H1 (cell line): ENCODE results near the gene NEURL4.

Source experiments
- ATF3 ChIP-seq: IDR thresholded peaks from 2 replicates; pipeline ENCODE4 v1.6.1; 2011; ENCODE audit warnings: low read depth, mild to moderate bottlenecking, low read length; ENCODE audit not compliant: insufficient read depth
- CTCF ChIP-seq, 3 experiments: IDR thresholded peaks; 1 replicate in 2 of 3; 2 replicates in 1 of 3; pipeline versions ENCODE4 v1.5.1 to v1.6.1; 2011; ENCODE audit warnings: low read length in 3 of 3, mild to moderate bottlenecking in 3 of 3, inconsistent platforms in 2 of 3, low read depth in 1 of 3, moderate library complexity in 1 of 3; ENCODE audit not compliant: insufficient read depth in 1 of 3; ENCODE audit errors: control extremely low read depth in 1 of 3
- EP300 ChIP-seq, 2 experiments: IDR thresholded peaks; 1 replicate in 1 of 2; 2 replicates in 1 of 2; pipeline ENCODE4 v1.6.1; 2011 to 2012; ENCODE audit warnings: low read depth in 2 of 2, low read length in 2 of 2, mild to moderate bottlenecking in 2 of 2, borderline replicate concordance in 1 of 2, inconsistent platforms in 1 of 2, moderate library complexity in 1 of 2
- HDAC2 ChIP-seq, 2 experiments: fragments of 300-600 bp in 1 of 2; sonication (generic) in 1 of 2; IDR thresholded peaks; 2 replicates each; pipeline ENCODE4 v1.6.1; 2011 to 2012; ENCODE audit warnings: low read depth in 2 of 2, low read length in 2 of 2, mild to moderate bottlenecking in 2 of 2, moderate library complexity in 2 of 2, borderline replicate concordance in 1 of 2, inconsistent platforms in 1 of 2
- PHF8 ChIP-seq: fragments of 200-600 bp; sonication (generic); conservative IDR thresholded peaks from 2 replicates; pipeline ENCODE4 v1.7.1; 2012; ENCODE audit warnings: low read depth, mild to moderate bottlenecking, inconsistent platforms, low read length, moderate library complexity
- POLR2A ChIP-seq, 2 experiments: IDR thresholded peaks; 1 replicate in 1 of 2; 2 replicates in 1 of 2; pipeline ENCODE4 v1.6.1; 2011; ENCODE audit warnings: low read depth in 2 of 2, low read length in 2 of 2, mild to moderate bottlenecking in 2 of 2; ENCODE audit errors: control extremely low read depth in 1 of 2
- POU5F1 ChIP-seq: IDR thresholded peaks from 2 replicates; pipeline ENCODE4 v1.6.1; 2011; ENCODE audit warnings: low read depth, mild to moderate bottlenecking, low read length, moderate library complexity
- USF2 ChIP-seq: IDR thresholded peaks from 2 replicates; pipeline ENCODE4 v1.6.1; 2011; ENCODE audit warnings: low read length, improper control_type of control experiment
- ZNF274 ChIP-seq: IDR thresholded peaks from 2 replicates; pipeline ENCODE4 v1.7.0; 2012; ENCODE audit warnings: low read length, borderline replicate concordance; ENCODE audit errors: extremely low read depth

- TF ChIP-seq CTCF (IDR thresholded peaks at IDR 0.05; ENCODE audit: control extremely low read depth in 1 of 3, insufficient read depth in 1 of 3, low read depth in 1 of 3, low read length in 3 of 3) = no peak
- peak; percentile 64 for TF ChIP-seq PHF8
- TF ChIP-seq POLR2A (IDR thresholded peaks at IDR 0.05; ENCODE audit: control extremely low read depth in 1 of 2, low read depth in 2 of 2, low read length in 2 of 2) = peak in 1 of 2 experiments; percentile 87; a peak in 2 of 3 replicates
- no peak for TF ChIP-seq POU5F1
- no peak; a peak in 1 of 4 replicates for TF ChIP-seq HDAC2 (IDR thresholded peaks at IDR 0.05; ENCODE audit: borderline replicate concordance in 1 of 2, low read depth in 2 of 2, low read length in 2 of 2)
- TF ChIP-seq ZNF274 = no peak
- TF ChIP-seq ATF3 = no peak
- TF ChIP-seq USF2 = no peak; the same call in 1 of the 2 replicates
- TF ChIP-seq EP300 (IDR thresholded peaks at IDR 0.05; ENCODE audit: borderline replicate concordance in 1 of 2, low read depth in 2 of 2, low read length in 2 of 2) = peak in 1 of 2 experiments; percentile 84; a peak in 1 of 3 replicates
Observed at GRCh38 chr17:7314719-7315569, 14.2 kb downstream of the NEURL4 start, which contains the start of gene GPS2.
